CD4-positive, alpha-beta T cell treated with Interleukin-1 beta for 1 hour (primary cell): ENCODE results near the gene MATCAP1.

Source experiments
- DNase-seq, 2 donors: peaks; one replicate each; pipeline ENCODE4 v3.0.0-alpha.2; 2020 to 2022

MATCAP1 gene

DNA sequence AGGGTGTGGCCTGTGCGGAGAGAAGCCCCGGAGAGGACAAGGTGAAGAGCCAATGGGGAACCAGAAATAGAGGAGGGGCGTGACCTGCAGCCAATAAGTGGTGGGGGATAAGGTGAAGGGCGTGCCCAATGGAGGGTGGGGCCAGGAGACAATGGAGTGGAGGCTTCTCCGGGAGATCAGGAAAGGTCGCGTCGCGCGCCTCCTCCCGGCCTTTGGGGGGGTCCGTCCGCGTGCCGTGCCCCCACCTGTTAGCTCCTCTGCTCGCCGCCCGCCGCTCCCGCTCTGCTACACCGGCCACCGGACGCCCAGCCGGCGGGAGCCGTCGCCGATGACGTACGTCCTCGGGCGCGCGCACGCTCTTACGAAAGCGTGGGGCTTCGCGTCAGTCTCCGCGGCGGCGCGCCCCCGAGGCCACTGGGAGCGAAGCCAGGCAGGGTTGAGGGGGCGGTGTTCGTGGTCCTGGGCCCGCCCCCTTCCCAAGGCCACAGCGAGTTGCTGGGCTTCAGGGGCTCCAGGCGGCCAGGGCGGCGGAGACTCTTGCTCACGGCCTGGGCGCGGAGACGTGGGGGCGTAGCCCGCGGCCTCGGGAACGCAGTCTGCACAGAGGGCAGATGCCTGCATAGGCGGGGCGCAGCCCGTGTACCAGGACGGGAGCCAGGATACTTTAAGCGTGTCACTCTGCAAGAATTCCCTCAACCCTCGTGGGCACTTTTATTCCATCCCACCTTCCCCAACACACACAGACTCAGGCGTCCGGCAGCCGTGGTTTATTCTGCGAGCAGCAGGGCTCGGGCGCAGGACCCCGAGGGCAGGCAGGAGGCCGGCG lies at the start of gene MATCAP1:
Gene MATCAP1 (minus strand): TSS at position 337 of the 826 bp plus-strand sequence. CDS start 3,353 bp downstream, outside the sequence.
- DNase-seq, result peak; percentile 97

DNA sequence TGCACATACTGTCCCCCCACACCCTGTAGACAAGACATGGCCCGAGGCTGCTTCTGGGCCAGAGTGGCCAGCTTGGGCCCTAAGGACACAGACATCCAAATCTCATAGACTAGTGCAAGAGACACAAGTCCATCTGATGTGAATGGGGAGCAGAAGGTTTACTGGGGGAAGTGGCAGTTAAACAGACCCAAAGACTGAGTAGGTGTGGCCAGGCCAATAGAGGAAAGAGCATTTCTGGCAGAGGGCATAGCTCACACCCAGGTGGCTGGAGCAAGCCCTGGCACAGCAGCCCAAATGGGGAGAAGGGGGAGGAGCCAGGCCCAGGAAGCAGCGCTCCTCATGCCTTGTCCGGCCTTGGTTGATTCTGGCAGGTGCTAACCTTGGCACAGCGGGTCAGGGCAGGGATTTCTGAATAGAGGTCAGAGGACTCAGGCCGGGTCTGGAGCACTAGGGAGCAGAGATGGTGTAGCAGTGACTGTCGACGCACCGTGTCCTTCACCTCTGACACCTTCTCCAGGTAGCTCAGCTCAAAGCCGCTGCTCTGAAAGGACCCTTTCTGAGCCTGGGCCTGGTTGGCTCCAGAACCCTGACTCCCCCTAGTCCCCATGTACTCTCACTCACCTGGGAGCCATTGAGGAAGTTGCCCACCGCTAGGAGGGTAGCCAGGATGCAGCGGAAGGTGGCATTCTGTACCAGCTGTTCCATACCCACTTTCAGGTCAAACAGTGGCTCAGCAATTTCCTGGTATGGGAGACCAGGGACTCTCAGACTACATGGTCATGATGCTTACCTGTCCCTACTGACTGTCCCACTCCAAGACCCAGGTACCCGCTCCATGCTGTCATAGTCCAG lies 47.3 kb upstream of the MATCAP1 start:
- no peak for DNase-seq

- no peak for DNase-seq
These were observed 46.4 kb upstream of the MATCAP1 start for GRCh38 chr16:67229906-67230808.

DNA sequence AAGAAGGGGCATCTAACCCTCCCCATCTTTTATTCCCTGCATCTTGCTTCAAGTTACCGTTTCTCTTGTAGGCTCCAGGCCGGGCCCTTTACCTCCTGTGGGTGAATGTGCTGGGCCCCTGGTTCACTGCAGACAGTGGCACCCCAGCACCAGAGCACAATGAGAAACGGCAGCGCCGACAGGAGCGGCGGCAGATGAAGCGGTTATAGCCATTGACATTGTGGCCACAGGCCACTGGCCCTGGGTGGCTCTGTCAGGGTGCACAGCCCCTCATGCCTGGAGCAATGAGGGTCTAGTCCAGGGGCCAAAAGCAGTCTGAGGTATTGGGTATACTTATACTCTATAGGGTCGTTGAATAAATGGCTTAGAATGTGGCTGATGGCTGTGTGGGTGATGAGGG lies 45.1 kb upstream of the MATCAP1 start:
- DNase-seq, result no peak

DNA sequence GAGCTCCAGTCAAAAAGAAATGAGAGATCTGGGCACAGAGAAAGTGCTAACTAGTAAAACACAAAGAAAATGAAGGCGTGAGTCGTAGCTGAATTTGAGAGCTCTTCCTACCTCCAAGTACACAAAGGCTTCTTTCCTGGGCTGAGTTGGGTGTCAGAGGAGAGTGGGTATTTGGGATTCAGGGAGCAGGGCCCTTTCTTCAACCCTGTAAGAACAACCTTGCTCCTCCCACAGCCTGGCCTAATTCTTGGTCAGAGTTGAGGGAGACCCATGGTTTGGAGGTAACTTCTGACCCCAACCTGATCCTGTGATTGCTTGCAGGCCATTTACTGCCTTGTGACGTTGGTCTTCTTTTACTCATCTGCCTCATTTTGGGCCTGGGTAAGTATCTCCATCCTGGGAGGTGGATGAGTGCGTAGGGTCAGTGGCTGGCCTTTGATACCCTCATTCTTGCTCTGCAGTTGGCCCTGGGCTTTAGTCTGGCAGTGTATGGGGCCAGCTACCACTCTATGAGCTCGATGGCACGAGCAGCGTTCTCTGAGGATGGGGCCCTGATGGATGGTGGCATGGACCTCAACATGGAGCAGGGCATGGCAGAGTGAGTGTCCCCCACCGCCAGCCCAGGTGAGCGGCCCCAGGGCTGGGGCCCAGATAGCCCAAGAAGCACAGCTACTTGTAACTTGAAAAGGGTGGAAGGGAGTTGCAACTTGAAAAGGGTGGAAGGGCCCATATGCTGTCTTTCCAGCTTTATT lies 44.4 kb upstream of the MATCAP1 start:
- no peak for DNase-seq

DNA sequence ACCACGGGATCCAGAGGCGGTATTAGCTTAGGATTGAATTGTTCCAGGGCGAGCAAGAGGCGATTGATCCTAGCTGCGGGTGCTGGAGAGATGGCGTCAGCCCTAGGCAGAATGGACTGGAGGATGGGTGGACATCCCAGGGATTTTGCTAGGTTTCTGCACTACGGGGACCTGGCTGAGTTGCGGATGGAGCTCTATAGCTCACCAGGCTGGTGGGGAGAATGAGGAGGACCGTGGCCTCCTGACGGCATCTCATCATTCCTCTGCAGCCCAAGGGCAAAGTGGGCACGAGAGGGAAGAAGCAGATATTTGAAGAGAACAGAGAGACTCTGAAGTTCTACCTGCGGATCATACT lies 43.8 kb upstream of the MATCAP1 start:
- DNase-seq, result no peak

- DNase-seq, result peak; percentile 98 to 99
These were observed 43.2 kb upstream of the MATCAP1 start, which contains the start of gene TMEM208 for GRCh38 chr16:67226804-67227566. TMEM208 (plus strand) TSS chr16:67227130; CDS start chr16:67227219, 89 bp downstream.

DNA sequence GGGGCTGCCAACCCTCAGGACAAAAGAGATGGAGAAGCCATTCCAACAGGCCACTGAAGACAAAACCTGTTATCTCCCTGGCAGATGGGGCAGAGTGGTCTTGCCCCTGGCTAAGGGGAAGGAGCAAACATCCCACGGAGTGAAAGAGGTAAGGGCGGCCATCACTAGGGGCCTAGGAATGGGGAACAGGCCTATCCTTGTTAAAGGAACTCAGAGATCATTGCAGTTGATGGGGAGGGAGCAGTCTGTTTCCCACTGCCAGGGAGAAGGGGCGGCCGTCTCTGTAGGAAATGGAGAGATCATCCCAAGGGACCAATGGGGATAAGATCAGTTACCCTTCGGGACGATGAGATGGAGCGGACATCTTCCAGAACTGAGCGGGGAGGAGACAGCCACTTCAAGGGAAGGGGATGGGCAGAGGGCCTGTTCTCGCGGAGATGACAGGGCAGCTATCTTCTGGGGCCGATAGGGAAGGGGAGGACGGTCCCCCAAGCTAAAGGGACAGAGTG lies 42.6 kb upstream of the MATCAP1 start:
- DNase-seq, result no peak

- DNase-seq, result no peak
These were observed 40.2 kb upstream of the MATCAP1 start for GRCh38 chr16:67223992-67224391.

DNA sequence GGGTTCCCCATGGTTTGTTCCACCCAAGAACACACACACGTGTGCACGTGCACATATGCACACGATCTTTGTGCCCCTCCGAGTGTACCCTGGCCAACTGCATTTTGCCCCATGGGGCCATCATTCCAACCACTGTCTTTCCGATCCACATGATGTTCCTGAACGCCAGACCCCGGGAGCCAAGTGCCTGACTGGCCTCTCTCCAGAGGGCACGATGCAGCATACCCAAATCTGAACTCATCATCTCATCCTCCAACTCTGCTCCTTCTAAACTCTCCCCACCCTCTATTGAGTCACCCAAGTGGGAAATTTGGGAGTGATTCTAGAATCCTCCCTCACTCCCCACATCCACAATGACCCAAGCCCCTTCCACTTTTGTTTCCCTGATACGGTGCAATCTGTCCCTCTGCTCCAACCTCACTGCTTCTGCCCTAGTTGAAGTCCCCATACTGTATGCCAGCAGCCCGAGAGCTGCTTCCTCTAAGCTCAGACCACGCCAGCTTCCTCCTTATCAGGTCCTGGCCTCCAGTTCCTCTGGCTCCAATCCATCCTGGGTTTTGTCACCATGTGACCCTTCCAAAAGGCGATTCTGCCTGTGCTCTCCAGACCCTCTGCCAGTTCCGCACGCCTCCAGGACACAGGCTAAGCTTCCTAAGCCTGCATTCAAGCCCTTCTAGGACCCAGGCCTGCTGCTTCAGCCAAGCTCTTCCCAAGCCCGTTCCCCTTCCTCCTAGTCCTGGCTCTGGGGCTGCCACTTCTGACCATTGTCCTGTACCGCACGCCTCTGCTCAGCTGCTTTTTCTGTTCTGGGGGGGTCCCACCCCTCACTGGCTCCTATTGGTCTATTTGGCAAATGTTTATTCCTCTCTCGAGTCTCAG lies 33.1 kb upstream of the MATCAP1 start:
- DNase-seq, result peak in 1 of 2 donors; percentile 23

- DNase-seq, result no peak
These were observed 31.9 kb upstream of the MATCAP1 start for GRCh38 chr16:67215706-67216105.

- DNase-seq, result no peak
These were observed 29.6 kb upstream of the MATCAP1 start for GRCh38 chr16:67213197-67214019.

DNA sequence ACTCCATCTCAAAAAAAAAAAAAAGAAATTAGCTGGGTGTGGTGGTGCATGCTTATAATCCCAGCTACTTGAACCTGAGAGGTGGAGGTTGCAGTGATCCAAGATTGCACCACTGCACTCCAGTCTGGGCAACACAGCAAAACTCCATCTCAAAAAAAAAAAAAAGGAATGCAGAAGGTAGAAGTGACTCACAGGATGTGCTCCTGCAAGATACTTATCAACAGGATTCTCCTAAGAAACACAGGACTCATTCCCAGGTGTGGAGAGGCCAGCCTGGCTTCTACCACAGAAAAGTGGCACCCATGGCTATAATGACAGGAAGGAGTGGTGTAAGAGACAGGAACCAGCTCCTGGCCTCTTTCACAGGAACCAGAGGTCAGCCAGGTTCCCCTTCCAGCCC lies 29.0 kb upstream of the MATCAP1 start:
- DNase-seq, result no peak

DNA sequence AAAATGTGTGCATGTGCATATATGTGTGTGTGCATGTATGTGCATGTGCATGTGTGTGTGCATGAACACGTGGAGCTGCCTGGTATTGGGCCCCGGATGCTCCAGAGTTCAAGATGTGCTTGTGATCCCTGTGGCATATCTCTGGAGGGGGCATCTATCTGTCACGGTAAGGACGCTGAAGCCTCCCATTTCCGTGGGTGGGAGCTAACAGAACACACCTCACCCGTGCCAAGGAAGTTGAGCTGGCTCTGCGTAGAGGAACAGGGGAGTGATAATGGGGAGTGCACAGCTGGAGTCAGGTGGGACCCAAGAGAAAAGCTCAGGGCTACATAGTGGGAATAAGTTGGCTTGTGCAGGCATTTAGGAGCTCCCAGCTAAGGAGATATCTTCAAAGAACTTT lies 27.9 kb upstream of the MATCAP1 start:
- no peak for DNase-seq

DNA sequence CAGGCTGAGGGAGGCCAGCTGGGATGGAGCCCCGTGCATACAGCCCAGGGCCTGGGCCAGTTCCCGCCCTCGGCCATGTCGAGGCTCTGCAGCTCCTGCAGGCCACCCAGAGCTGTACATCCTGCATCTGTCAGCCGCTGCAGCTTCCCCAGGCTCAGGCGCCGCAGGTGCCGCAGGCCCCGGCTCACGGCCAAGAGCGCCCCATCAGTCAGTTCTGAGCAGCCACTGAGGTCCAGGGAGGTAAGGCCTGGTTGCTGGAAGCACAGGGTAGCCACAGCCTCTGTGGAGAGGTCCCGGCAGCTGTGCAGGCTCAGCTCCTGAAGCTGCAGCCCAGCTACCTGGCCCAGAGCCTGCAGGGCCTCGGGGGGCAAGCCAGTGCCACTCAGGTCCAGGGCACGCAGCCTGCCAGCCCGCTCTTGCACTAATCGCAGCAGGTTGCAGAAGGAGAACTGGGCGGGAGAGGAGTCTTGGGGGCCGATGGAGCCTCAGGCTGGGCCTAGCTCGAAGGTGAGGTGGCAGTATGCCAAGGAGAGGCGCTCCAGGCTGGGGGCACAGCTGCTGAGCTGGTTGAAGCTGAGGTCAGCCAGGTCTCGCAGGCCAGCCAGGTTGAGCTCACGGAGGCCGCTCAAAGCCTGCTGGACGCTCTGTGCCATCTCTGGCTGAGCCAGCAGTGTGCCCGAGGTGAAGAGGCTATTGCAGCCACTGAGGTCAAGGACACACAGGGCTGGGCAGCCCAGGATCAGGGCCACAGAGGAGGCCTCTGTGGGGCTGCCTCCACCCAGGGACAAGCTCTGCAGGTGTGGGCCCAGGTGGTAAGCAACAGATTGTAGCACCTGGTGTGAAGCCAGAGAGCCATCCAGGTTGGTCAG lies 26.5 kb upstream of the MATCAP1 start:
- no peak for DNase-seq

DNA sequence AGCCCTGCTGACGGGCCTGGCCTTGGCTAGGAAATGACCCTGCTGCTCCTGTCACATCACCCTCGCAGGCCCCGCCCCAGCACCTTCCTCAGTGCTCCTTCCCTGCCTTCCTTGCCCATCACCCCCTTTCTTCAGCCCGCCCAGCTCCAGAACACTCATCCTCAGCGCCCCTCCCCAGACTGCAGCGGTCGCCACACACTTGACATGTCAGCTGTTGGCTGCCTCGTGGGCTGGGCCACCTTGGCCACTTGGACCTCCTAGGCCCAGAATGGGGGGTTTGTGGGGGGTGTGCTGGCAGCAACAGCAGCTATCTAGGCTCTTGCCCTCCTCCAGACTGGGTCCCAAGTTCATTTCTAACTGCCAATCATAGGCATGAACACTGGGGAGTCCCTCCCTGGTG lies 25.8 kb upstream of the MATCAP1 start:
- DNase-seq, result no peak

DNA sequence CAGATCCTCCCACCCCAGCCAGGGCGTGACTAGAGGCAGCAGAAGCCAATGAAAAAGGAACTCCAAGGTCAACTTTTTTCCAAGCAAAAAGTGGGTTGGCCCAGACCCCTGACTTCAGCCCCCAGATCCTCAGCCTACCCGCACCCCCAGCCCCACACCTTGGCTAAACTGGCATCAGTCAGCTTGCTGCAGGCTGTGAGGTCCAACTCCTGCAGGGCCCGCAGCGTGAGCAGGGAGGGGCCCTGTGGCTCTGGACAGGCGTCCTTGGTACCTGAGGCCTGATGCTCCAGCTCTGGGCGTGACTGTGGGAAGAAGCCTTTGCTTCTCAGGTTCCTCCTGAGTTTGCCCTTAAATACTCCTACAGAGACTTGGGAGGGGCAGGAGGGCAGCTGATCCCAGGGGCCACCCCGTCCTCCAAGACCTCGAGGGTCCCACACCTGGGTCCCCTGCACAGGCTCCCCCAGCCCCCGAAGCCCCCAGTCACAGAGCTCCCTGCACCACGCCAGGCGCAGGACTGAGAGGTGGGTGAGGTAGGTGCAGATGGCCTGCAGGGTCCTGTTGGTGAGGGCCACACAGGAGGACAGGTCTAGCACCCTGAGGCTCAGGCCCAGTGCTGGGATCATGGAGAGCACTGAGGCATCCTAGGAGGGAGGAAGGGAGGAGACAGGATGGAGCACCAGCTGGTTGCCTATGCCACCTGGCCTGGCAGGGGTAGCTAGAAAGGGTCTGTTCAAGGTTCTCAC lies 24.6 kb upstream of the MATCAP1 start:
- no peak for DNase-seq
